GM12892 (cell line): ENCODE data around the gene RNU6-9.
A peak's percentile ranks its signal among the peaks of the same experiment; 100 is the strongest.
"Not testable (repeated sequence)": the region's sequence is repeated elsewhere in the genome, so short reads cannot be mapped to it uniquely, and the experiment has no call there.

Experiments used
- DNase-seq: peaks from one replicate; pipeline ENCODE4 v3.0.0; 2011; ENCODE audit not compliant: insufficient read length
- FAIRE-seq: peaks from 2 replicates; lab custom pipeline; 2011; peaks lifted over from hg19 to GRCh38; lab: Jason Lieb, UNC
- POLR2A ChIP-seq: IDR thresholded peaks from 2 replicates; pipeline ENCODE4 v1.6.1; 2011; ENCODE audit warnings: low read depth, low read length, control low read depth
- POLR2AphosphoS5 ChIP-seq: IDR thresholded peaks from 2 replicates; pipeline ENCODE4 v1.6.1; 2011; ENCODE audit warnings: low read depth, low read length, control low read depth
- TAF1 ChIP-seq: IDR thresholded peaks from 2 replicates; pipeline ENCODE4 v1.6.1; 2011; ENCODE audit warnings: low read depth, mild to moderate bottlenecking, control low read depth, low read length, borderline replicate concordance

The RNU6-9 gene

GRCh38 chr19:885536-886224 lies 7.6 kb upstream of the RNU6-9 start:
- DNase-seq (no peak), FAIRE-seq (no peak)
- TF ChIP-seq POLR2AphosphoS5, result no peak
- no peak for TF ChIP-seq TAF1
- no peak for TF ChIP-seq POLR2A

GRCh38 chr19:887072-887471 lies 6.2 kb upstream of the RNU6-9 start:
- TF ChIP-seq POLR2A, result no peak
- TF ChIP-seq POLR2AphosphoS5, result no peak
- no peak for TF ChIP-seq TAF1
- no peak for FAIRE-seq
- no peak for DNase-seq

GRCh38 chr19:887599-887998 lies 5.7 kb upstream of the RNU6-9 start:
- TF ChIP-seq POLR2AphosphoS5 (no peak), TAF1 (no peak), POLR2A (no peak)
- FAIRE-seq (no peak), DNase-seq (no peak)

GRCh38 chr19:888581-889385 lies 4.5 kb upstream of the RNU6-9 start:
- peak; percentile 27 for FAIRE-seq
- DNase-seq, result no peak
- TF ChIP-seq TAF1 (no peak), POLR2AphosphoS5 (no peak), POLR2A (no peak)

- no peak for TF ChIP-seq TAF1
- TF ChIP-seq POLR2AphosphoS5, result no peak
- TF ChIP-seq POLR2A, result no peak
- FAIRE-seq, result no peak
- no peak for DNase-seq
Observed at GRCh38 chr19:889662-890295, 3.5 kb upstream of the RNU6-9 start.

GRCh38 chr19:890831-891230 lies 2.5 kb upstream of the RNU6-9 start:
- FAIRE-seq, result no peak
- TF ChIP-seq POLR2AphosphoS5, result no peak
- no peak for TF ChIP-seq TAF1
- TF ChIP-seq POLR2A, result no peak
- DNase-seq, result no peak

GRCh38 chr19:891421-892200 lies 1.7 kb upstream of the RNU6-9 start:
- FAIRE-seq, DNase-seq: not testable (repeated sequence)

GRCh38 chr19:892243-892893 lies 916 bp upstream of the RNU6-9 start:
- no peak for FAIRE-seq
- DNase-seq, result no peak
- TF ChIP-seq TAF1, result no peak
- no peak for TF ChIP-seq POLR2A
- no peak for TF ChIP-seq POLR2AphosphoS5

- DNase-seq (no peak), FAIRE-seq (no peak)
- no peak for TF ChIP-seq POLR2AphosphoS5
- TF ChIP-seq POLR2A, result no peak
- TF ChIP-seq TAF1, result no peak
Observed at GRCh38 chr19:896434-896833, 3.1 kb downstream of the RNU6-9 start.

GRCh38 chr19:896999-897398 lies 3.7 kb downstream of the RNU6-9 start:
- DNase-seq, result no peak
- TF ChIP-seq TAF1, result no peak
- no peak for TF ChIP-seq POLR2A
- TF ChIP-seq POLR2AphosphoS5, result no peak
- no peak for FAIRE-seq

- TF ChIP-seq POLR2A, result no peak
- no peak for DNase-seq
- no peak for FAIRE-seq
Observed at GRCh38 chr19:897442-898039, 4.3 kb downstream of the RNU6-9 start.

- TF ChIP-seq POLR2AphosphoS5, result no peak
- FAIRE-seq (no peak), DNase-seq (peak; percentile 72)
Observed at GRCh38 chr19:898663-899062, 5.4 kb downstream of the RNU6-9 start.
